ENCODE results near the gene CLN3. TPM values are rescaled to one million over a fixed set of nuclear protein-coding genes. Genes with fewer than 3 reads are reported as not detected.
"Not testable (repeated sequence)": the region's sequence is repeated elsewhere in the genome, so short reads cannot be mapped to it uniquely, and the experiment has no call there.

CLN3 gene
- total RNA-seq, 1 donor from 2014 or later = 14.8 TPM

GRCh38 chr16:28443943-28444342 is 47.9 kb downstream of the CLN3 start:
- ATAC-seq = not testable (repeated sequence)

GRCh38 chr16:28438899-28439298 is 53.0 kb downstream of the CLN3 start:
- ATAC-seq; intact Hi-C loops (cut with DNase I): not testable (repeated sequence)
- peak; percentile 30 for DNase-seq (ENCODE audit: missing footprints)

More at GRCh38 chr16:28443943-28444342, 47.9 kb downstream of the CLN3 start:
- DNase-seq (ENCODE audit: missing footprints); intact Hi-C loops (cut with DNase I): not testable (repeated sequence)

GRCh38 chr16:28435340-28435739 is 56.5 kb downstream of the CLN3 start:
- DNase-seq (ENCODE audit: missing footprints) = peak; percentile 5
- ATAC-seq; intact Hi-C loops (cut with DNase I): not testable (repeated sequence)

Other genes starting within 250 kb of the CLN3 start
- 1.4 TPM for gene SBK1, start 199.5 kb downstream of the CLN3 start, total RNA-seq
- 0.73 TPM for gene NPIPB6, start 128.6 kb downstream of the CLN3 start, total RNA-seq
- gene EIF3CL, start 88.2 kb downstream of the CLN3 start, total RNA-seq = 23.0 TPM
- not detected for gene NPIPB7, start 19.7 kb downstream of the CLN3 start, total RNA-seq
- 0.51 TPM for gene APOBR, start 2.6 kb upstream of the CLN3 start, total RNA-seq
- not detected for gene IL27, start 14.8 kb upstream of the CLN3 start, total RNA-seq
- gene NUPR1, start 46.9 kb upstream of the CLN3 start, total RNA-seq = 49.6 TPM
- gene SGF29, start 61.8 kb upstream of the CLN3 start, total RNA-seq = 20.2 TPM
- gene SULT1A2, start 105.0 kb upstream of the CLN3 start, total RNA-seq = 1.8 TPM
- 14.8 TPM for gene SULT1A1, start 118.0 kb upstream of the CLN3 start, total RNA-seq
- not detected for gene NPIPB8, start 146.0 kb upstream of the CLN3 start, total RNA-seq
- 357 TPM for gene EIF3C, start 219.4 kb upstream of the CLN3 start, total RNA-seq

All from Right ventricle myocardium inferior (tissue), 1 donor.